Stimulated activated CD4-positive, alpha-beta T cell treated with anti-CD3 and anti-CD28 coated beads, Interleukin-12 subunit alpha, Interleukin-12 subunit beta, amount 100 ng/mL, for 4 hours (primary cell): Measurements from ENCODE around the gene POMP.

Source experiments
- DNase-seq: peaks from one replicate; pipeline ENCODE4 v3.0.0-alpha.2; 2020

The POMP gene

GRCh38 chr13:28704282-28704681 lies 45.4 kb downstream of the POMP start:
- no peak for DNase-seq

GRCh38 chr13:28704919-28705318 lies 46.0 kb downstream of the POMP start:
- no peak for DNase-seq

GRCh38 chr13:28705461-28706083 lies 46.6 kb downstream of the POMP start:
- DNase-seq, result no peak

DNA sequence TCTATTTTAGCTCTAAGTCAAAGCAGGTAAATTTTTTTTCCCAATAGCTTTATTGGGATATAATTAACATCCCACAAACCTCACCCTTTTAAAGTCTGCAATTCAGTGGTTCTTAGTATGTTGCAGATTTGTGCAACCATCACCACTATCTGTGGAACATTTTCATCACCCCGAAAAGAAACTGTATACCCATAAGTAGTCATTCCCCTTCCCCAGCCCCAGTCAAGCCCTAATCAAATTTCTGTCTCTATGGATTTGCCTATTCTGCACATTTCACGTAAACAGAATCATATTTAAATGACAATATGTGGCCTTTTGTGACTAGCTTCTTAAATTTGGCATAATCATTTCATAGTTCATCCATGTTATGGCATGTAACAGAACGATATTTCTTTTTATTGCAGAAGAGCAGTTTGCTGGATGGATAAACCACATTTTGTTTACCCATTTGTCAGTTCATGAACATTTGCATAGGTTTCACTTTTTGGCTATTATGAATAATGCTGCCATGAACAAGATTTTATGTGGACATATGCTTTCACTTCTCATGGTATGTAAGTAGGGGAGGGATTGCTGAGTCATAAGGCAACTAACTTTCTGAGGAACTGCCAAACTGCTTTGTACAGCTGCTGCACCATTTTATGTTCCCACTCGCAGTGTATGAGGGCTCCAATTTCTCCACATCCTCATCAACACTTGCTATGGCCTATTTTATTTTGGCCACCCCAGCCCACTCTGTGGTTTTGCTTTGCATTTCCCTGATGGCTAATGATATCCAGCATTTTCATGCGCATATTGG lies 48.9 kb downstream of the POMP start:
- no peak for DNase-seq

GRCh38 chr13:28710161-28710560 lies 51.2 kb downstream of the POMP start:
- no peak for DNase-seq

DNA sequence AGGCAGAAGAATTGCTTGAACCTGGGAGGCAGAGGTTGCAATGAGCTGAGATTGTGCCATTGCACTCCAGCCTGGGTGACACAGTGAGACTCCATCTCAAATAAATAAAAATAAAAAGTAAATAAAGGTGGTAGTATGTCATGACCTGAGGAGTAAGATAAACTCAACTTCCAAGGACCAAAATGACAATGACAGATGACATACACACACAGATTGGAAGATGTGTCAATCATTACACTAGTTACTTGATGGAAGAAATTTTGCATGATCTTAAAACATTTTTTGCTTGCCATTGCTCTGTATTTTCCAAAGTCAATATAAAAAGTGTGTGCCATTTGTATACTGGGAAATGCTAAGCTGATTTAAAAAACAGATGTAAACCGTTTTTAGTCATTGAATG lies 55.7 kb downstream of the POMP start:
- DNase-seq, result no peak

DNA sequence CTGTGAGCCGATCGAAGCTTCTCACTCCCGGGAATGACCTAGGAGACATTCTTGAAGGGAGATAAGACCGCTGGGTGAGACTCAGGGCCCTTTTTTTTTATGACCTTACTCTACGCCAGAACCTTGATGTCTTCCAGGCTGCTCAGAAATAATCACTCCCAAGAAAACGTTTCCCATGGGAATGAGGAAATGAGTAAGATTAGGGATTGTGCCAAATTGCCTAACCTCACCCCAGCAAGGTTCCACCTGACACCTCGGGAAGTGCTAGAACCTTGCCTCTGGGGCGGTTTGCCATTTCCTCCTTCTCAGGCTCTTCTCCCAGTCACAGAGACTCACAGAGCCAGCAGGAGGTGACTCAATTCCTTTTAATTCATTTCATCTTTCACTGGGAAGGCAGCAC lies 57.6 kb downstream of the POMP start:
- DNase-seq, result no peak

GRCh38 chr13:28717170-28717569 lies 58.2 kb downstream of the POMP start:
- no peak for DNase-seq

- DNase-seq, result no peak
Observed at GRCh38 chr13:28718196-28718542, 59.2 kb downstream of the POMP start.

DNA sequence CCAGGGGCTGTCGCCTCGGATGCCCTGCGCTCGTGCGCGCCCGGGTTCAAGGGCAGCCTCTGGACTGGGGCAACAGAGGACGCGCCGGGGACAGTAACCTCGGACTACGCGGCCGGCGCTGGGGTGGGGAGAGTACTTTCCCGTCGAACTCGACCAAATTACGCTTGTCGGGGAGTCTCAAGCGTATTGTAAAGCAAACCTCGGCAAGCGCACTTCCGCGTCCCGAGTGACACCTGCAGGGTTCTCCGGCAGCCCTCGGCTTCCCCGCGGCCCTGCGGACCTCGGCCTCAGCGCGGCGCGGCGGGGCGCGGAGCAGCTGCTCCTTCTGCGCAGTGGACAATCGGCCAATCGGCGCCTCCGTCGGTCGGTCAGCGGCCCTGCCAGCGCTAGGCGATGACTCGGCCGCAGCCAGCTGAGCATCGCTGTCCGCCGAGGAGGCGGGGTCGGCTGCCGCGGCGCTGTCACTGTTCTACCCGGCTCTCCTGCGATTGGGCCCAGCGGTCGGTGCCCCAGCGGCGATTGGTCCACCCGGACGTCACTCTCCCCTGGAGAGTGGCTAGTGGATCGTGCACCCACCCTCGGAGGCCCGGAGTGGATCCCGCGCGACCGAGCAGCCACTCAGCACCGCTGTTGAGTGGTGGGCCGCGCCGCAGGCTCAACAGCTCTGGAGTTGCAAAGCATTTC lies 59.8 kb downstream of the POMP start, which contains the start of gene SLC46A3:
Gene SLC46A3, minus strand, starts transcription at position 428 of the 684 bp plus-strand sequence. CDS start 972 bp downstream, outside the sequence.
- DNase-seq, result peak; percentile 97

DNA sequence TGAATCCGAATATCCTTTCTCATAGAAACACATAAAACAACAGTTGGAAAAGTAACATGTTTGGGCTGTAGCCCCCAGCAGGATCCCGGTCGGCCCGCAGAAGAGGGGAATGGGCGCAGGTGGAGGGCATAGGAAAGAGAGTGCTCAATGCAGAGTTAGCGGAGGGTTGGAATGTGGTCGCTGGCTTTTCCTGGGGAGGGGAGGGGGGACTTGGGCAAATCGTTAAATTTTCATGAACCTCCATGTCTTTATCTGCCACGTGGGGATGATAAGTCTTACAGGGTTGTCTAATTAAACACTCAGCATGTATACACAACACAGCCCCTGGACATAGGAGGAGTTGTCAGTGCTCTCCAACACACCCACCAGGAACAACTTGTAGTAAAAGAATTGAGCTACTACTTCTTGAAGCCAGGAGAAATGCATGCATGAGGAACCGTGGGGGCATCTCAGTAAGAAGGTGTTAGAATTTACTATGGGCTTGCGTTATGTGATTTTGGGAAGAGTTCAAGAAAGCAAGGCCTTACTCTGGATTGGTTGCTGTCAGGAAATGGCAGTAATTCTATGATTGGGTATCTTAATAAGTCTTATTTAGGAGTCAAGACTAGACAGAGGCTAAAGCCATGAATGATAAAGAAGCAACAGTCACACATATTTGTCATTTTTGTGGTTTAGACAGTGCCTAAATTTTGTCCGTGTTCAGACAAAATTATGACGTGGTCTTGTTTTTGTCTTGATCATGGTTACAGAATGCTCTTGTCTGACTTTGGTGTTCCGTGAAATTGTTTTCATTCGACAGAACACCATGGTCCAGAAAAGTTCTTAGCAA lies 60.5 kb downstream of the POMP start:
- no peak for DNase-seq

GRCh38 chr13:28723806-28724205 lies 64.9 kb downstream of the POMP start:
- no peak for DNase-seq

GRCh38 chr13:28725046-28725610 lies 66.2 kb downstream of the POMP start:
- DNase-seq, result no peak
